M059J (cell line): Measurements from ENCODE around the gene DNAJC8. TPM values are rescaled to one million over a fixed set of nuclear protein-coding genes. Genes with fewer than 3 reads are reported as not detected.

Experiments used
- DNase-seq: peaks from one replicate; pipeline ENCODE4 v3.0.0-alpha.2; 2012; ENCODE audit warnings: low read depth
- total RNA-seq: library from RNA; depleted of rRNA; stranded (reverse); fragments of >200 nt; shearing (Covaris generic); gene quantifications from 2 replicates; pipeline ENCODE4 v1.2.3, GENCODE V29; 2014; rRNA removed

DNAJC8 gene
- total RNA-seq, 1 experiment from 2014 or later: 140 TPM

DNA sequence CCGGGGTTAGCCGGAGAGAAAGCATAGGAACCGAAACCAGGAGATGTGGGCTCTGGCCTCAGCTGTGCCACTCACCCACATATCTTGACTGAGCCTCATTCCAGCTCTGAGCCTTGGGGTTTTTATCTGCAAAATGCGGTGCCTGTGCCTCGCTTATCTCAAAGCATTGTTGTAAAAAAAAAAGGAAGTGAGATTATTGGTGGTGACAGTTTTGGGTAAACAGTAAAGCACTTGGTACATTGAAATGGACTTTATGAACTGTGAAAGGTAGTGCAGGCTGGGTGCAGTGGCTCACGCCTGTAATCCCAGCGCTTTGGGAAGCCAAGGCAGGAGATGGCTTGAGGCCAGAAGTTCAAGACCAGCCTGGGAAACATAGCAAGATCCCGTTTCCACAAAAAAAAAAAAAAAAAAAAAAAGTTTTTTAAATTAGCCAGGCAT, 60.1 kb downstream of the DNAJC8 start:
- no peak for DNase-seq

DNA sequence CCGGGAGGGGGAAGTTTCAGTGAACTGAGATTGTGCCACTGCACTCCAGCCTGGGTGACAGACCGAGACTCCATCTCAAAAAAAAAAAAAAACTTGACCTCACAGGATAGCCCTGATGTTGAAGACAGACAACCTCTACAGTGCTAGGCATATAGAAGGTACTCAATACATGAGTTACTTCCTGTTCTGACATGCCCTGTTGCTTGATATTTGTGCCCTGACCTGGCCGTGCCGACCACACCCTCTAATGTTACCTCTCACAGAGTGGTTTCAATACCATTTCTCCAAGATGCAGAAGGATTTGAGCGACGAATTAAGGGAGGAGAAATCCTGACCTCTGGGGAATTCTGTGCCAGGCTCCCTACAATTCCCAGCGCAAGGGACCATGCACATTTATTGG, 61.6 kb downstream of the DNAJC8 start:
- no peak for DNase-seq

DNA sequence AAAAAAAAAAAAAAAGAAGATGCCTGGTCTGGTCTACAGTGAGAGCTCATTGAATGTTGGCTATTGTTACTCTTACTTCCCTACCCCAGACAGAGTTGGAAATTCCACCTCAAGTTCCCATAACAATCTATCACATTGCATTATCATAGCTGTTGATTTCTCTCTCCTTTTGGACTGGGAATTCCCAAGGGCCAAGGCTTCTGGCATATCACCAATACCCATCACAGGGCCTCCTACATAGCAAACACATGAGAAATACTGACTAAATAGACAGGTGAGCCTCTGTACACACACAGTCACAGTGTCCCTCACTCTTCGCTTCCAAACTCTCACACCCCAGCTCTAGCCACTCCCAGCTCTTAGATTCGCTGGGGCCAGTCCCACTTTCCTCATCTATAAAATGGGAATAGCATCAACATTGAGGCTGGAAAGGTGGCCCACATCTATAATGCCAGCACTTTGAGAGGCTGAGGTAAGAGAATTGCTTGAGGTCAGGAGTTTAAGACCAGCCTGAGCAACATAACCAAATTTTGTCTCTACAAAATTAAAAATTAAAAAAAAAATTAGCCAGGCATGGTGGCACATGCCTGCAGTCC, 62.7 kb downstream of the DNAJC8 start:
- peak; percentile 29 for DNase-seq

DNA sequence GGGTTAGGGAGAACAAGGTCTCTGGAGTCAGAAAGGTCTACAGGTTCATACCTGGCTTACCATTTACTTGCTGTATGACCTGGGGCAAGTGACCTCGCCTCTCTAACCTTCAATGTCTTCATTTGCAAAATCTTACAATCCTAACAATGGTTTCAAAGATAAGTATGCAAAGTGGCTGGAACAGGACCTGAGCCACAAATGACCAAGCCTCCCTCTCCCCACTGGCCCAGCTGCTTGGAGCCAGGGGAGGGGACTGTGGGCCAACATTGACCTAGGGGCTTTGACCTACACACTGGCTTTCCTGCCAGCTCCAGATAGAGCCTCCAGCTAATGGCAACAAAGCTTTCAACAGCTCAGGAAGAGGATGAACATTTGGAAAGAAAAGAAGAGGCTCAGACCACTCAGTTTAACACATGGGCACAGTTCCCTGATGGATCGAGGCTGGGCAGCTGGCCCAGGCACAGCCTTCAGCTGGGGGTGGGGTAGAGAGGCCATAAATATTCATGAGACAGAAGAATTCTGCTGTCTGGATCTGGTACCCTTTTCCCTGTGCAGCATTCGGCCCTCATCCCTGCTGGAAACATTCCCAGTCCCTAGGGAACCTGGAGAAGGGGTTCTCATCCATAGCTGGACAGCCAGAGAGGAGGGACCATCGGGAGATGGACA, 69.2 kb downstream of the DNAJC8 start:
- peak; percentile 44 for DNase-seq

DNA sequence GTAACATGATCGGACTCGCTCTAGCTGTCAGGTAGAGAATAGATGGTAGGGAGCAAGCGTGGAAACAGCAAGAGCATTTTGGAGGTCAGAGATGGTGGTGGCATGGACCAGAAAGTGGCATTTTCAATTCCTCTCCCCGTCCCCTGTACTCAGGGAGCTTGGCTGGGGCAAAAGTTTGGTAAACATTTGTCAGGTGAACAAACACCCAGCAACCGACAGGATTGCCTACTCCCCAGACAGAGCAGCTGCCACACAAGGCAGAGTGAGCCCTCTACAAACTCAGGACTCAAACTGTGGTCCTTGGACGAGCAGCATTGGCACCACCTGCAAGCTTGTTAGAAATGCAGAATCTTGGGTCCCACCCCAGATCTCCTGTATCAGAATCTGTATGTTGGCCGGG, 70.7 kb downstream of the DNAJC8 start:
- DNase-seq: no peak

DNA sequence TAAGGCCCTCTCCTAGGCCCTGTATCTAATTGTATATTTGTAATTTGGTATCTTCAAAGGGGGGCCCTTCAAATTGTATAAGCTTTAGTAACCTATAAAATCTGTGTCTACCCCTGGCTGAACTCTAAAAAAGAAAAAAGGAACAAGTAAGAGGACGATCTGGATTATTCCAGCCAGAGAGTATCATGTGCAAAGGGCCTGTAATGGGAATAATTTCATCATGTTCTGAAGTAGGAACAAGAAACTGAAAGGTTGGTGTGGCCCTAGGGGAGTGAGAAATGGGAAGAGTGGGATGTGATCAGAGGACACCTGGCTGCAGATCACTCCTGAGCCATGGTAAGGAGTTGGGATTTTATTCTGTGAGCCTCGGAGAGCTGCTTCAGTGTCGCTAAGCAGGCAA, 71.1 kb downstream of the DNAJC8 start:
- no peak for DNase-seq

DNA sequence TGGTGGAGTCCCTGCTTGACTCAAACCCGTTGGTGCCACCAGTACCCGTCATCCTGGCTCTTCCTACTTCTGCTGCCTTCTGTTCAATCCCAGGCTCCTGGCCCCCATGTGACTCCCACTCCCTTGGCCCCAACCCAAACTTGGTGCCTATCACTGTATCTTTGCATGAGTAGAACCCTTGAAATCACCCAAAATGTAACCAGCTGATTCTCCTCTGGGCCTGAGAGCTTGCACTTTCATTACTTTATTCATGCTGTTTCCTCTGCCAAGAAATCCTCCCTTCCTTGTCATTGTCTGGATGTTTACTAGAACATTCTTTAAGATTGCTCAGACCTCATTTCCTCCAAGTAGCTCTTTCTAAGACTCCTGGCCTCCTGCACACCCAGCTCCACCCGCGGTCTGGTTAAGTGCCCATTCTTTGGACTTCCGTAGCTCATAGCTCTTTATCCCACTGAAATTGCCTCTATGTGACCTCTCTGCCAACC, 72.0 kb downstream of the DNAJC8 start:
- peak; percentile 90 for DNase-seq

DNA sequence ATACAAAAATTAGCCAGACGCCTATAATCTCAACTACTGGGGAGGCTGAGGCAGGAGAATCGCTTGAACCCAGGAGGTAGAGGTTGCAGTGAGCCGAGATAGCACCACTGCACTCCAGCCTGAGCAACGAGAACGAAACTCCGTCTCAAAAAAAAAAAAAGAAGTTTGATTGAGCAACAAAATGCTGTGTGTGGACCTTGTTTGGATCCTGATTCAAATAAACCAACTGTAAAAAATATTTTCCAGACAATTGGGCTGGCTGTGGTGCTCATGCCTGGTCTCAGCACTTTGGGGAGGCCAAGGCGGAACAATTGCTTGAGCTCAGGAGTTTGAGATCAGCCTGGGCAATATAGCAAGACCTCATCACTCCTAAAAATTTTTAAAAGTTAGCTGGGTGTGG, 73.1 kb downstream of the DNAJC8 start:
- no peak for DNase-seq

DNA sequence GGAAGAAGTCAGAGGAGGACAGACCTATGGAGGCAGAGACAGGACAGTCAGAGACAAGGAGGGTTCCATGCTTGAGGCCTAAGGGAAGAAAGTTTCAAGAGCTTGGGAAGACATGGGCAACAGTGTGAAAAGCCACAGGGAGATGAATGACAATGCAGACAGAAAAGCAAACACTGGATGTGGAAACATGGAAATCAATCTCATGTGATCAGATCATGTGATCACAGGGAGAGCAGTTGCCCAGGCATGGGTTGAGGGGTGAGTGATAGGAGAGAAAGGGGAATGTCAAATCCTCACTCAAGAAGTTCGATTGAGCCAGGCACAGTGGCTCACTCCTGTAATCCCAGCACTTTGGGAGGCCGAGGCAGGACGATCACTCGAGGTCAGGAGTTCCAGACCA, 73.6 kb downstream of the DNAJC8 start:
- DNase-seq: no peak

DNA sequence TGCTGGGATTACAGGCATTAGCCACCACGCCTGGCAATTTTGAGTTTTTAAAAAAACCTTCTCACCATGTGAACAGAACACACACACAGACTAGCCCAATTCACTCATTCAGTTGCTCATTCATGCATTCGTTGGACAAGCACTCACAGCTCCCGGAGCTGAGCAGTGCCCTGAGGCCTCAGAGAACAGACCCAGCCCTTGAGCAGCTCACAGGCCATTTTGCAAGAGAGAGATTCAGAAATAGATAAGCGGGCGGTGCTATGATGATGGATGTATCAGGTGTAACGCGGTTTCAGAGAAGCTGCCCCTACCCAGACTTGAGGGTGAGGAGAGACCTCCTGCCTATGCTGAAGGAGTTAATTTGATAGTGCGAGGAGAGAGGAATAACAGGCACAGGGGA, 74.9 kb downstream of the DNAJC8 start:
- no peak for DNase-seq

DNA sequence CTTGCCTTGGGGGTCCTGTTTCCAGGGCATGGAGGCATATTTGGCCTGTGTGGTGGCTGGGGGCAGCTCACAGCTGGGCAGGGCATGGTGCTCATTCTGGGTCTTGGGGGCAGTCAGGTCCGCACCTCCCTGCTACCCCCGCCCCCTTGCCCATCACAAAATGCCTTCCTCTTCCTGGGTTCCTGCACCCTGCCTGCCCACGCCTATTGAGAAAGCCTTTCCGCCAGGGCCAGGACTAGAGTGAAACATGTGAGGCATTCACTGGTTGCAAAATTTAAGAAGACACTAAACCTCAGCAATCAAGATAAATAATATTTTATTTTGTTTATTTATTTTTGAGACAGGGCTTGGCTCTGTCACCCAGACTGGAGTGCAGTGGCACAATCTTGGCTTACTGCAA, 76.0 kb downstream of the DNAJC8 start:
- DNase-seq: peak; percentile 20

DNA sequence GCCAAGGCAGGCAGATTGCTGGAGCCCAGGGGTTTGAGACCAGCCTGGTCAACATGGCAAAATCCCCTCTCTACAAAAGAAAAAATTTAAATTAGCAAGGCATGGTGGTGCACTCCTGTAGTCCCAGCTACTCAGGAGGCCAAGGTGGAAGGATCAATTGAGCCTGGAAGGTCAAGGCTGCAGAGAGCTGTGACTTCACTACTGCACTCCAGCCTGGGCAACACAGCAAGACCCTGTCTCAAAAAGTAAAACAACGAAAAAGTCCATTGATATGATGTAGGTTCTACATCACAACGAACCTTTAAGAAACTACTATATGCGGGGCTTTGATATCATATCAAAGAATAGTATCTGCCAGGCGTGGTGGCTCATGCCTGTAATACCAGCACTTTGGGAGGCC, 77.2 kb downstream of the DNAJC8 start:
- no peak for DNase-seq

DNA sequence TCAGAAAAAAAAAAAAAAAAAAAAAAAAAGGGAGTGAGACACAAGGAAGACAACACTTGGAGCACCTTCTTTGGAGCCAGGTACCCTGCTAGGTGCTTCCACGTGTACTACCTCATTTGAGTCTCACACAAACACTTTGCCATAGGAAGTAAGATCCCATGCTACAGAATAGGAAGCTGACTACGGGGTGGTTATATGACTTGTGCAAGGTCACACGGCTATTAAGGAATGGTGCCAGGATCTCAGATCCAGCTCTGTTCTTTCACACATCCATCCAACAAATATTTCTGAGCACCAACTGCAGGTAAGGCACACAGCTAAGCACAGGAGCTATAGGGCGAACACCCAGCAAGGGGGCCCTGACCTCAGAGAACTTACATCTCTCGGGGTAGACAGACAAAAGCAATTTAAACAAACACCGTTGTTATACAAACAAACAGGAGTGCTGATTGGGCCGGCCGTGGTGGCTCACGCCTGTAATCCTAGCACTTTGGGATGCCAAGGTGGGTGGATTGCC, 78.7 kb downstream of the DNAJC8 start:
- no peak for DNase-seq

Other genes starting within 250 kb of the DNAJC8 start
- gene EYA3, start 144.4 kb downstream of the DNAJC8 start, total RNA-seq: 20.0 and 25.4 TPM in 2 replicates
- gene PTAFR, start 56.3 kb downstream of the DNAJC8 start, total RNA-seq: 0.07 and 0.47 TPM in 2 replicates
- gene ATP5IF1, start 3.1 kb upstream of the DNAJC8 start, total RNA-seq: 323 and 496 TPM in 2 replicates
- 5.3 and 7.9 TPM in 2 replicates for gene SESN2, start 26.5 kb upstream of the DNAJC8 start, total RNA-seq
- gene MED18, start 96.0 kb upstream of the DNAJC8 start, total RNA-seq: 13.2 and 15.5 TPM in 2 replicates
- 17.8 and 31.1 TPM in 2 replicates for gene PHACTR4, start 136.7 kb upstream of the DNAJC8 start, total RNA-seq